Testis (tissue), 3 donors: ENCODE data around the gene TMEM202. TPM values are rescaled to one million over a fixed set of nuclear protein-coding genes. Genes with fewer than 3 reads are reported as not detected.
A peak's percentile ranks its signal among the peaks of the same experiment; 100 is the strongest.

Source experiments
- DNase-seq: peaks from one replicate; pipeline ENCODE4 v3.0.0-alpha.2; 2019
- H3K27ac ChIP-seq, 2 donors: fragments of 200-600 bp; sonication (generic); one replicate each; pipeline ENCODE4 v1.5.1; 2019
- H3K27me3 ChIP-seq: fragments of 200-600 bp; sonication (generic); one replicate; pipeline ENCODE4 v1.5.1; 2019
- H3K36me3 ChIP-seq: fragments of 200-600 bp; sonication (generic); one replicate; pipeline ENCODE4 v1.5.1; 2017; ENCODE audit warnings: low read depth; ENCODE audit errors: missing control alignments
- H3K4me1 ChIP-seq: fragments of 200-600 bp; sonication (generic); one replicate; pipeline ENCODE4 v1.5.1; 2019
- H3K4me3 ChIP-seq, 2 donors: fragments of 200-600 bp; sonication (generic); one replicate each; pipeline ENCODE4 v1.5.1; 2017 to 2019
- H3K9me3 ChIP-seq: fragments of 200-600 bp; sonication (generic); one replicate; pipeline ENCODE4 v1.5.1; 2017
- POLR2A ChIP-seq: fragments of 450-650 bp; IDR thresholded peaks from one replicate; pipeline ENCODE4 v1.6.1; 2017; ENCODE audit warnings: antibody characterized with exemption, mild to moderate bottlenecking, moderate library complexity
- WGBS, 2 donors: methylation state at CpG; one replicate each; pipeline ENCODE4 v1.1.5; 2018; 5-methylcytosine and 5-hydroxymethylcytosine counted together
- intact Hi-C: fragments of 100-400 bp; cut with DNase I; formaldehyde crosslinking; loops from one replicate; pipeline ENCODE4 v1.15.1; 2023; ENCODE audit warnings: low total_unique reads
- polyA plus RNA-seq: library from polyadenylated mRNA; stranded (reverse); fragments of 350-450 nt; fragmentation: Illumina TruSeq; extraction: RNeasy Lipid Tissue Mini Kit (QIAGEN cat#74804); gene quantifications from one replicate; pipeline ENCODE4 v1.2.3, GENCODE V29; 2014; ENCODE audit warnings: low read depth, low replicate concordance; ENCODE audit not compliant: insufficient read depth
- total RNA-seq, 2 donors: library from RNA; depleted of rRNA; stranded (reverse); fragments of >200 nt; gene quantifications; one replicate each; pipeline ENCODE4 v1.2.3, GENCODE V29; 2016
- TF ChIP-seq, protein P1 (sequence below), 3 experiments: fragments of 450-650 bp in 2 of 3; fragments of 200-600 bp in 1 of 3; sonication (generic) in 1 of 3; IDR thresholded peaks; one replicate each; pipeline ENCODE4 v1.5.1; 2016 to 2019; ENCODE audit warnings: antibody characterized with exemption in 3 of 3, mild to moderate bottlenecking in 2 of 3, moderate library complexity in 1 of 3

Gene TMEM202
- total and polyA plus RNA-seq, 3 donors from 2014 or later = 3.5 to 52.1 (median 6.3) TPM

DNA sequence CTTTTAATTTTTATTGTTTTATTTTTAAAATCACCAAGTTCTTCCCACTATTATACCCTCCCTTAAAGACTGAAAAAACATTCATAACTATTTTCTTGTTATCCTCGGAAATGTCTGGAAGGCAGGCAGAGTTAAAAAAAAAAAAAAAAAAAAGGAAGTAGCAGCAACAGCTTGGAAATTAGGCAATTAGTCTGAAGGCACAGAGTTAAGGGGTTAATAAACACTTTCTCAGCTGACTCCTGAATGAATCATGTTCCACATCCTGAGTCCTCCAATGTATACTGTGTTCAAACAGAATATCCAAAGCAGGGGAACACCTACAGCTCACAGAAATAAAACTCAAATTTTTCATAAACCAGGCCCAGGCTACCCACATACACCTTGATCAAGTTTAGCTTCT lies 28.1 kb upstream of the TMEM202 start:
- Histone ChIP-seq H3K4me1 (peaks cover 3% of the 10 kb centered on the region), H3K27me3 (no peaks in the 10 kb centered on the region), H3K4me3 (no peak overlapping the region), H3K36me3 (no peaks in the 10 kb centered on the region), H3K9me3 (no peaks in the 10 kb centered on the region), H3K27ac (no peak overlapping the region)
- WGBS, 2 donors = 73 to 81% methylated on average over 1 of the region's 1 CpG
- TF ChIP-seq, protein P1, sequence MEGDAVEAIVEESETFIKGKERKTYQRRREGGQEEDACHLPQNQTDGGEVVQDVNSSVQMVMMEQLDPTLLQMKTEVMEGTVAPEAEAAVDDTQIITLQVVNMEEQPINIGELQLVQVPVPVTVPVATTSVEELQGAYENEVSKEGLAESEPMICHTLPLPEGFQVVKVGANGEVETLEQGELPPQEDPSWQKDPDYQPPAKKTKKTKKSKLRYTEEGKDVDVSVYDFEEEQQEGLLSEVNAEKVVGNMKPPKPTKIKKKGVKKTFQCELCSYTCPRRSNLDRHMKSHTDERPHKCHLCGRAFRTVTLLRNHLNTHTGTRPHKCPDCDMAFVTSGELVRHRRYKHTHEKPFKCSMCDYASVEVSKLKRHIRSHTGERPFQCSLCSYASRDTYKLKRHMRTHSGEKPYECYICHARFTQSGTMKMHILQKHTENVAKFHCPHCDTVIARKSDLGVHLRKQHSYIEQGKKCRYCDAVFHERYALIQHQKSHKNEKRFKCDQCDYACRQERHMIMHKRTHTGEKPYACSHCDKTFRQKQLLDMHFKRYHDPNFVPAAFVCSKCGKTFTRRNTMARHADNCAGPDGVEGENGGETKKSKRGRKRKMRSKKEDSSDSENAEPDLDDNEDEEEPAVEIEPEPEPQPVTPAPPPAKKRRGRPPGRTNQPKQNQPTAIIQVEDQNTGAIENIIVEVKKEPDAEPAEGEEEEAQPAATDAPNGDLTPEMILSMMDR (IDR thresholded peaks at IDR 0.05) = no peak
- TF ChIP-seq POLR2A = no peak
- intact Hi-C loops = no loop called here
- DNase-seq = no peak

DNA sequence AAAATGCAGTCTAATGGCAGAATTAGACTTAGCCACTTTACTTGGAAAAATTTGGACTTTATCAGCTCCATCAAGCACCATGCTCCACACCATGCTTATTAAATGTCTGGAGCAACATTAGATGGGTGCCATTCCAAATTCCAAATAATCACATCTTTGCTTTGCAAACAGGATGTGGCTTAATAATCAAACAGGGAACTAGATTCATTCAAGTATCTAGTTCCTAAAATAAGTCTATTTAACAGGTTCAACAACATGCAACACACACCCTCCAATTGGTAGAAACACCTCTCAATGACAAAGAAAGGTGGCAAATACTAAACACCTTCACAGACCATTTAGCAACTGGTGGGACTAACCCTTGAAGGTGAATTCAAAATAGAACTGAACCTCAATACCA lies 25.7 kb upstream of the TMEM202 start:
- Histone ChIP-seq H3K27ac (no peak overlapping the region), H3K36me3 (no peaks in the 10 kb centered on the region), H3K4me1 (peaks cover 13% of the 10 kb centered on the region), H3K9me3 (no peaks in the 10 kb centered on the region), H3K4me3 (no peak overlapping the region), H3K27me3 (no peaks in the 10 kb centered on the region)
- TF ChIP-seq, protein P1 (IDR thresholded peaks at IDR 0.05) = no peak
- TF ChIP-seq POLR2A = no peak
- intact Hi-C loops = no loop called here
- no peak for DNase-seq

DNA sequence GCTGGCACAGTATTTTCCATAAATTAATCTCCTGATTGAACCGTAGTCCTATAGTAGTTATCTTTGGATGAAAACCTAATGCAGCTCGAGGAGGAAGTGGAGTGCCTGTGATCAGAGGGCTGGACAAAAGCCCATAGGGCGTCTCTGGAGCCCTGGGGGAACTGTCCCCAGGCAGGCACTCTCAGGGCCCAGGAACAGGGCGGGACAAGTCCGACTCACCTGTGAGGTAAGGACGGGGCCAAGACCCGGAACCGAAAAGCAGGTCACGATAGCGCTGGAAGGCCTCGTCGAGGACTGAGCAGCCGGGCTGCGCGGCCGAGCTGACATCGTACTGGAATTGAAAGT lies 22.6 kb upstream of the TMEM202 start:
- Histone ChIP-seq H3K4me3 (peak overlapping the region; percentile 75 to 88), H3K9me3 (no peaks in the 10 kb centered on the region), H3K36me3 (no peaks in the 10 kb centered on the region), H3K4me1 (peaks cover 13% of the 10 kb centered on the region), H3K27me3 (no peaks in the 10 kb centered on the region), H3K27ac (peak overlapping the region; percentile 80 to 93)
- intact Hi-C loops = loop anchor here (5.0 kb wide), 1 partner anchor 178 kb away; the partner anchor contains the start of gene GRAMD2A
- no peak for DNase-seq
- TF ChIP-seq, protein P1 (IDR thresholded peaks at IDR 0.05) = no peak
- no peak for TF ChIP-seq POLR2A
- 0 to 1% methylated on average over 16 to 17 of the region's 17 CpGs for WGBS, 2 donors

DNA sequence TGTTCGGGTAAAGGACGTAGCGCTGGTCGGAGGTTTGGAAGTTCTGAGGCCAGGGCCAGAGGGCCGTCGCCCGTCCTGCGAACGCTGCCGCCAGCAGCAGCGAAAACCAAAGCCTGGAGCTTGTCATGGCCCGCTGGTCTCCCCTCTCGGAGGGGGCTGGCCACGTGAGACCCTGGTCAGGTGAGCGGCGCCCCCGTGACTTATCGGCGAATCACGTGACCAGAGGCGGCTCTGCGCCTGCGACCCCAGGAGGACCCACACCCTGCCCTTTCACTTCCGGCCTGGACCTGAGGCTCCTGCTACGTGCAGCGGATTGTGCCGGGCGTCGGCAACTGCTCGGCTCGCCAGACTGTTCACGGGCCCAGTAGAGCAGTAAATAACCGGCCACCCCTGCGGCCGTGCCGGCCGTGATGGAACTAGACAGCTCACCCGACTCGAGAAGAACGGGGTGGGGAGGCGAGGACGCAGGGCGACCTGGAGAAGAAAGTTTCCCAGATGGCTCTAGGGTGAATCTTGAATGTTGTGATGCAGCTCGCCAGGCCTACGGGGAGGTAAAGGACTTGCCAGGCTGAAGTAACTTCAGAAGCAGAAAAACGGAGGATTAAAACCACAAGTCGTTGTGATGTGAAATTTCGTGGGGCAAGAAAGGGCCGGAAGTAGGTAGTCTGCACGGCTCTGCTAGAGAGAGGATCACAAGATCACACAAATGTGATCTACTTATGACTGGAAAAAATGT lies 22.1 kb upstream of the TMEM202 start, which contains the start of gene HEXA:
HEXA (minus strand) TSS at position 169 of the 736 bp plus-strand sequence; CDS start at position 127, 42 bp downstream.
- no peak for TF ChIP-seq POLR2A
- TF ChIP-seq, protein P1 (IDR thresholded peaks at IDR 0.05) = peak in 2 of 3 experiments; percentile 21
- intact Hi-C loops = loop anchor here (5.0 kb wide), 1 partner anchor 179 kb away; the partner anchor contains the start of gene GRAMD2A
- 0 to 1% methylated on average over 39 to 50 of the region's 50 CpGs for WGBS, 2 donors
- peak within 1 kb of the TSS; percentile 75 to 88 for H3K4me3 ChIP-seq
- DNase-seq = peak; percentile 97
- H3K9me3 ChIP-seq = no peaks in the 10 kb centered on the region
- no peaks in the 10 kb centered on the region for H3K27me3 ChIP-seq
- H3K4me1 ChIP-seq = peaks cover 13% of the 10 kb centered on the region
- H3K27ac ChIP-seq = peak within 1 kb of the TSS; percentile 80 to 93
- no peaks in the 10 kb centered on the region for H3K36me3 ChIP-seq
